SK-N-SH treated with all-trans-retinoic acid at 6 μM for 48 hours (cell line): ENCODE results near the gene PID1.

ENCODE experiments used
- ATAC-seq: fragments of 200-7000 bp; cut with Tn5 transposase; 3 replicates; pipeline ENCODE4 v1.9.1; 2020; ENCODE audit warnings: mild to moderate bottlenecking, moderate library complexity
- ARNTL ChIP-seq: fragments of 450-650 bp; formaldehyde crosslinking; IDR thresholded peaks from 2 replicates; pipeline ENCODE4 v1.5.0; 2020; ENCODE audit warnings: low read depth, mild to moderate bottlenecking, moderate library complexity, borderline replicate concordance
- BACH2 ChIP-seq: fragments of 250-450 bp; sonication (Bioruptor Pico); IDR thresholded peaks from 2 replicates; pipeline ENCODE4 v1.9.0; 2021; ENCODE audit warnings: mild to moderate bottlenecking, borderline replicate concordance
- CREB5 ChIP-seq: fragments of 250-450 bp; sonication (Bioruptor Pico); IDR thresholded peaks from 2 replicates; pipeline ENCODE4 v1.5.1; 2020; ENCODE audit warnings: low read depth, mild to moderate bottlenecking, moderate library complexity
- CSDC2 ChIP-seq: fragments of 250-450 bp; sonication (Bioruptor Pico); IDR thresholded peaks from 2 replicates; pipeline ENCODE4 v1.5.0; 2020; ENCODE audit warnings: mild to moderate bottlenecking, moderate library complexity
- CSRNP3 ChIP-seq: fragments of 250-450 bp; sonication (Bioruptor Pico); IDR thresholded peaks from 2 replicates; pipeline ENCODE4 v1.5.1; 2021; ENCODE audit warnings: mild to moderate bottlenecking, moderate library complexity
- GLIS3 ChIP-seq: fragments of 250-450 bp; sonication (Bioruptor Pico); IDR thresholded peaks from 2 replicates; pipeline ENCODE4 v1.5.0; 2020; ENCODE audit warnings: mild to moderate bottlenecking, moderate library complexity
- ISL1 ChIP-seq: fragments of 250-450 bp; sonication (Bioruptor Pico); IDR thresholded peaks from 2 replicates; pipeline ENCODE4 v2.1.2; 2022; ENCODE audit warnings: mild to moderate bottlenecking, moderate library complexity
- OSR1 ChIP-seq: fragments of 250-450 bp; sonication (Bioruptor Pico); IDR thresholded peaks from 2 replicates; pipeline ENCODE4 v1.8.0; 2022; ENCODE audit warnings: moderate library complexity, mild to moderate bottlenecking, inconsistent platforms
- PATZ1 ChIP-seq: fragments of 250-450 bp; sonication (Bioruptor Pico); IDR thresholded peaks from 2 replicates; pipeline ENCODE4 v1.8.0; 2020; ENCODE audit warnings: mild to moderate bottlenecking, moderate library complexity, borderline replicate concordance
- POU6F1 ChIP-seq: fragments of 250-450 bp; sonication (Bioruptor Pico); IDR thresholded peaks from 2 replicates; pipeline ENCODE4 v1.8.0; 2021; ENCODE audit warnings: low read depth, mild to moderate bottlenecking, moderate library complexity, borderline replicate concordance
- PPARA ChIP-seq: fragments of 250-450 bp; sonication (Bioruptor Pico); IDR thresholded peaks from 2 replicates; pipeline ENCODE4 v1.5.0; 2020; ENCODE audit warnings: mild to moderate bottlenecking, borderline replicate concordance
- RARB ChIP-seq: fragments of 250-450 bp; sonication (Bioruptor Pico); IDR thresholded peaks from 2 replicates; pipeline ENCODE4 v1.8.0; 2021; ENCODE audit warnings: mild to moderate bottlenecking, moderate library complexity
- SNAI2 ChIP-seq: fragments of 250-450 bp; sonication (Bioruptor Pico); IDR thresholded peaks from 2 replicates; pipeline ENCODE4 v1.5.0; 2020; ENCODE audit warnings: mild to moderate bottlenecking, moderate library complexity
- TCF4 ChIP-seq: fragments of 250-450 bp; sonication (Bioruptor Pico); IDR thresholded peaks from 2 replicates; pipeline ENCODE4 v1.8.0; 2021; ENCODE audit warnings: mild to moderate bottlenecking, moderate library complexity, borderline replicate concordance
- TOX ChIP-seq: fragments of 250-450 bp; sonication (Bioruptor Pico); IDR thresholded peaks from 2 replicates; pipeline ENCODE4 v1.8.0; 2021; ENCODE audit warnings: mild to moderate bottlenecking, moderate library complexity, borderline replicate concordance
- ZC3H10 ChIP-seq: fragments of 250-450 bp; sonication (Bioruptor Pico); IDR thresholded peaks from 2 replicates; pipeline ENCODE4 v1.5.1; 2021; ENCODE audit warnings: mild to moderate bottlenecking, moderate library complexity
- ZFP3 ChIP-seq: fragments of 250-450 bp; sonication (Bioruptor Pico); IDR thresholded peaks from 2 replicates; pipeline ENCODE4 v1.5.0; 2020; ENCODE audit warnings: mild to moderate bottlenecking, moderate library complexity
- ZNF565 ChIP-seq: fragments of 450-650 bp; formaldehyde crosslinking; conservative IDR thresholded peaks from 2 replicates; pipeline ENCODE4 v1.5.0; 2020; ENCODE audit warnings: low read depth, mild to moderate bottlenecking, moderate library complexity
- ZNF70 ChIP-seq: fragments of 450-650 bp; formaldehyde crosslinking; IDR thresholded peaks from 2 replicates; pipeline ENCODE4 v1.5.0; 2020; ENCODE audit warnings: mild to moderate bottlenecking, moderate library complexity
- ZNF8 ChIP-seq: fragments of 450-650 bp; formaldehyde crosslinking; IDR thresholded peaks from 2 replicates; pipeline ENCODE4 v1.5.0; 2020; ENCODE audit warnings: mild to moderate bottlenecking, moderate library complexity
- TF ChIP-seq, protein P1 (sequence below): fragments of 250-450 bp; sonication (Bioruptor Pico); IDR thresholded peaks from 2 replicates; pipeline ENCODE4 v1.5.0; 2020; ENCODE audit warnings: mild to moderate bottlenecking, moderate library complexity

The PID1 gene

GRCh38 chr2:229137066-229137465 is 134.0 kb downstream of the PID1 start (continued):
- TF ChIP-seq, protein P1, sequence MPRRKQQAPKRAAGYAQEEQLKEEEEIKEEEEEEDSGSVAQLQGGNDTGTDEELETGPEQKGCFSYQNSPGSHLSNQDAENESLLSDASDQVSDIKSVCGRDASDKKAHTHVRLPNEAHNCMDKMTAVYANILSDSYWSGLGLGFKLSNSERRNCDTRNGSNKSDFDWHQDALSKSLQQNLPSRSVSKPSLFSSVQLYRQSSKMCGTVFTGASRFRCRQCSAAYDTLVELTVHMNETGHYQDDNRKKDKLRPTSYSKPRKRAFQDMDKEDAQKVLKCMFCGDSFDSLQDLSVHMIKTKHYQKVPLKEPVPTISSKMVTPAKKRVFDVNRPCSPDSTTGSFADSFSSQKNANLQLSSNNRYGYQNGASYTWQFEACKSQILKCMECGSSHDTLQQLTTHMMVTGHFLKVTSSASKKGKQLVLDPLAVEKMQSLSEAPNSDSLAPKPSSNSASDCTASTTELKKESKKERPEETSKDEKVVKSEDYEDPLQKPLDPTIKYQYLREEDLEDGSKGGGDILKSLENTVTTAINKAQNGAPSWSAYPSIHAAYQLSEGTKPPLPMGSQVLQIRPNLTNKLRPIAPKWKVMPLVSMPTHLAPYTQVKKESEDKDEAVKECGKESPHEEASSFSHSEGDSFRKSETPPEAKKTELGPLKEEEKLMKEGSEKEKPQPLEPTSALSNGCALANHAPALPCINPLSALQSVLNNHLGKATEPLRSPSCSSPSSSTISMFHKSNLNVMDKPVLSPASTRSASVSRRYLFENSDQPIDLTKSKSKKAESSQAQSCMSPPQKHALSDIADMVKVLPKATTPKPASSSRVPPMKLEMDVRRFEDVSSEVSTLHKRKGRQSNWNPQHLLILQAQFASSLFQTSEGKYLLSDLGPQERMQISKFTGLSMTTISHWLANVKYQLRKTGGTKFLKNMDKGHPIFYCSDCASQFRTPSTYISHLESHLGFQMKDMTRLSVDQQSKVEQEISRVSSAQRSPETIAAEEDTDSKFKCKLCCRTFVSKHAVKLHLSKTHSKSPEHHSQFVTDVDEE (CRISPR knock-in tag) = no peak
- no peak for TF ChIP-seq OSR1 (CRISPR knock-in tag)
- TF ChIP-seq TOX (CRISPR knock-in tag) = no peak
- no peak for TF ChIP-seq CSDC2 (CRISPR knock-in tag)
- no peak for TF ChIP-seq ISL1 (CRISPR knock-in tag)

DNA sequence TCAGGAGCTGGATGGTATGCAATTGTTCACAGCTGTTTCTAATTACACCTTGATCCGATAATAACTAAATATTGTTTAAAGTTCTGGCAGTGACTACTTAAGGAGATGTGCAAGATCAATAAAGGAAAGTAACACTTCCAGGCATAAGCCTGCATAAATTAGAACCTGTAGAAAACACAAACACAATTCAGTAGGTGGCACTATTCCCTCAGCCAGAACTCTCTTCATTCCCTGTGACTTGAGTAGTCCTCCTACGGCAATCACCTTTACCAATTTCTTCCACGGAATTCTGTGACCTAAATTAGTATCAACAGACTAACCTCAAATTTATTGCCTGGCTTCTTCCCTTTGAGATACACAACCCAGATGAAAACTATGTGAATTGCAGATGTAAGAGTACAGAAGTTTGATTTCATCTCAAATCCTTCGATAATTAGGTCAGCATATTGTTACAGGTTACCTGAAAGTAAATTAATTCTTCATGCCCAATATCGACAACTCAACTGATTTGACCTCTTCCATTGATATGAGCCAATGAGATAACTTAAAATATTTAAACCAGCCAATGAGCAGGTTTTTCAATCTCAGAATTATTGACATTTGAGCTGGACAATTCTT is 137.8 kb downstream of the PID1 start:
- TF ChIP-seq TCF4 (CRISPR knock-in tag) = no peak
- TF ChIP-seq OSR1 (CRISPR knock-in tag) = no peak
- TF ChIP-seq ZFP3 (CRISPR knock-in tag) = no peak
- TF ChIP-seq, protein P1 (CRISPR knock-in tag) = no peak
- no peak for TF ChIP-seq BACH2 (CRISPR knock-in tag)
- no peak for TF ChIP-seq ZNF70
- no peak for TF ChIP-seq PATZ1 (CRISPR knock-in tag)
- TF ChIP-seq ZC3H10 (CRISPR knock-in tag) = no peak
- no peak for TF ChIP-seq ISL1 (CRISPR knock-in tag)
- no peak for TF ChIP-seq CSRNP3
- no peak for TF ChIP-seq GLIS3 (CRISPR knock-in tag)
- TF ChIP-seq ARNTL (CRISPR knock-in tag) = no peak
- no peak for TF ChIP-seq ZNF565 (CRISPR knock-in tag)
- TF ChIP-seq CSDC2 (CRISPR knock-in tag) = no peak
- TF ChIP-seq TOX (CRISPR knock-in tag) = no peak
- TF ChIP-seq PPARA (CRISPR knock-in tag) = no peak
- TF ChIP-seq POU6F1 = no peak
- no peak for TF ChIP-seq RARB
- ATAC-seq = no peak

- ATAC-seq = no peak
- TF ChIP-seq RARB (no peak), ZNF8 (no peak), SNAI2 (CRISPR knock-in tag) (no peak), ZC3H10 (CRISPR knock-in tag) (no peak), ZNF70 (no peak), CREB5 (CRISPR knock-in tag) (no peak), CSRNP3 (no peak)
- TF ChIP-seq, protein P1 (CRISPR knock-in tag) = no peak
These were observed 138.9 kb downstream of the PID1 start for GRCh38 chr2:229132236-229132635.
